ENCODE measurements around the gene CCDC154. TPM values are rescaled to one million over a fixed set of nuclear protein-coding genes. Genes with fewer than 3 reads are reported as not detected.
A peak's percentile ranks its signal among the peaks of the same experiment; 100 is the strongest.

CCDC154 gene
- total and polyA plus RNA-seq, 10 of the 15 experiments (the other 5 are each of a cell fraction or from before 2014, with no cell fraction given), result 0.06 to 0.26 (median 0.25) TPM; not detected in 7

DNA sequence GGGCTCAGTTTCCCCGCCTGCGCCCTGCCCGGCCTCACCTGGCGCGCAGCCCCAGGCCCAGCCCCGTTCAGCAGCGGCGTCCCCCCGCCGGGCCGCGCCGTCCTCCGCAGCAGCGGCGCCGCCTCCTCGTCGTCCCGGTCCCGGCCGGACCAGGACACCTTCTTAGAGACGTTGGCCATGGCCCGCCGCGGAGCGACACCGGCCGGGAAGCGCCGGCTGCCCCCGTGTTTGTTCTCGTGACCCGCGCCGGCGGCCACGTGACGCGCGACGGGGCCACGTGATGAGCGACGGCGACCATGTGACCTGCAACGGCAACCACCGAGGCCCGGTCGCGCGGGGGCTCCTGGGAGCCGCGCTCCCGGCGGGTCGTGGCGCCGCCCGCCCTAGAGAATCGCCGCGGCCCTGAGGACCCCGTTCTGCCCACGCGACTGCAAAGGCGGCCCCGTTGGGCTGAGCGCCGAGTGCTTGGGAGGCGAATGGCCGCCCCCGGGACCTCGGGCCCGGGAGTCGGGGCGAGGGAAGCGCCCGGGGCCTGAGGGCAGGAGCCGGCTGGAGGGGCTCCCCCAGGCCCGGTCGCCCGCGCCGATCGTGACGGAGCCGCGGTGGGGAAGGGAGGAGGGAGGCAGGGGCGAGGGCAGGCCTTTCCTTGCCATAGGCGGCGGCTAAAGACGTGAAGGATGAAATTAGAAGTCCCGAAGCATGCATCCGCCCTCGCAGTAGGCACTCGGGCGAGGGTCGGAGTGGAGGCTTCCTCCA lies 30.6 kb upstream of the CCDC154 start, which contains the start of gene CLCN7 (continued):
- peak; percentile 99 for TF ChIP-seq RAD51 (IDR thresholded peaks at IDR 0.05)
- peak; percentile 84 for TF ChIP-seq POLR2AphosphoS5 (IDR thresholded peaks at IDR 0.05; ENCODE audit: low read length)
- no peak for TF ChIP-seq MTA2 (IDR thresholded peaks at IDR 0.05; ENCODE audit: low read depth)

DNA sequence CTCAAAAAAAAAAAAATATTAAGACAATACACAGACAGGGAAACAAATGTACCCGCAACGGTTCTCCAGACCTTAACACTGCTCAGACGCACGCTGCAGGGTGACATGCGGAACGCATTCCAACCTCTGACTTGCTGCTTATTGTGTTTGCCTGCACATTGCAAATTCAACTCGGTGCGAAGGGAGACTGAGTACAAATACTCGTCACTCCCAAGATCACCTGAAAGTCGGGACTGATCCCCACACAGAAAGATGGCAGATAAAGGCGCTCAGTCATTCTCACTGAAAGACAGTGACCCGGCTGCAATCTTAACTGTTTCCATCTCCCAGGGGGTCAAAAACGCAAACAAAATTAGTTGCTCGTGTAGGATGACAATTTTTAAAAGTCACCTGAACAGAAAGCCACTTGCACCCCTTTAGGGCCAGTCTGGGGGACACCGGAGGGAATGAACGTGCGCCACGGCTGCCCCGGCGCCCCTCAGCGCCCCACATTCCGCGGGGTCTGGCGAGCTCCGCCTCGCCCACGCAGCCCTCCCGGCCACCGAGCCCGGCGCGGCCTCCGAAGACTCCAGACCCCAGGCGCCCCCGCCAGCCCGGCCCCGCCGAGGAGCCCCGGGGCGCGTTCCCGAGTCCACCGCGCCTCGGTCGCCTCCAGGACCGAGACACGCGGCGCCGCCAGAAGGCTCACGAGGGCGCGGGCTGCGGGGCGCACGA lies 29.9 kb upstream of the CCDC154 start:
- ChIA-PET SMC1A (ENCODE audit: uncharacterized antibody, unreplicated experiment) (no interaction called here), POLR2A (no interaction called here), RAD21 (ENCODE audit: unreplicated experiment) (no interaction called here), CTCF (no interaction called here)
- 19% methylated on average over 48 of the region's 57 CpGs for WGBS (ENCODE audit: insufficient coverage, insufficient replicate concordance, low lambda C conversion rate, missing lambda C conversion rate)
- Histone ChIP-seq H3K4me2 (ENCODE audit: control insufficient read depth, insufficient read depth) (peak overlapping the region; percentile 96), H3K9ac (ENCODE audit: control insufficient read depth, insufficient read depth, low read length) (peak overlapping the region; percentile 85), H4K20me1 (ENCODE audit: control insufficient read depth, insufficient read depth) (no peaks in the 10 kb centered on the region), H3K27me3 (replicated peaks in 1 of 2; ENCODE audit: control insufficient read depth in 2 of 2, insufficient read depth in 2 of 2, low read length in 1 of 2) (no peaks in the 10 kb centered on the region), H3K36me3 (ENCODE audit: control insufficient read depth in 2 of 2, insufficient read depth in 2 of 2, low read length in 1 of 2) (no peaks in the 10 kb centered on the region), H3K27ac (ENCODE audit: control insufficient read depth, insufficient read depth) (peak overlapping the region; percentile 96), H3K9me3 (replicated peaks; ENCODE audit: control insufficient read depth, insufficient read depth, low read length) (no peaks in the 10 kb centered on the region), H3K4me3 (peak overlapping the region; percentile 93), H3K4me1 (ENCODE audit: control insufficient read depth, insufficient read depth, low read length) (peaks cover 20% of the 10 kb centered on the region), H3K79me2 (ENCODE audit: control insufficient read depth, insufficient read depth, low read length) (peaks cover 46% of the 10 kb centered on the region), H2AFZ (ENCODE audit: control insufficient read depth, low read depth, low read length) (peak overlapping the region; percentile 80)
- no peak for DNase-seq (ENCODE audit: low read depth, low spot score)
- no peak for FAIRE-seq
- TSS peak; percentile 51 for BruUV-seq (replicated peaks)
- in situ Hi-C loops (cut with MboI), result no loop called here
- intact Hi-C loops (cut with micrococcal nuclease; ENCODE audit: unreplicated experiment), result loop anchor here (5.0 kb wide), 1 partner anchor 52 kb away; the partner anchor contains the start of gene UQCC4
- no peak for TF ChIP-seq CHD4 (IDR thresholded peaks at IDR 0.05)
- TF ChIP-seq, protein P1, sequence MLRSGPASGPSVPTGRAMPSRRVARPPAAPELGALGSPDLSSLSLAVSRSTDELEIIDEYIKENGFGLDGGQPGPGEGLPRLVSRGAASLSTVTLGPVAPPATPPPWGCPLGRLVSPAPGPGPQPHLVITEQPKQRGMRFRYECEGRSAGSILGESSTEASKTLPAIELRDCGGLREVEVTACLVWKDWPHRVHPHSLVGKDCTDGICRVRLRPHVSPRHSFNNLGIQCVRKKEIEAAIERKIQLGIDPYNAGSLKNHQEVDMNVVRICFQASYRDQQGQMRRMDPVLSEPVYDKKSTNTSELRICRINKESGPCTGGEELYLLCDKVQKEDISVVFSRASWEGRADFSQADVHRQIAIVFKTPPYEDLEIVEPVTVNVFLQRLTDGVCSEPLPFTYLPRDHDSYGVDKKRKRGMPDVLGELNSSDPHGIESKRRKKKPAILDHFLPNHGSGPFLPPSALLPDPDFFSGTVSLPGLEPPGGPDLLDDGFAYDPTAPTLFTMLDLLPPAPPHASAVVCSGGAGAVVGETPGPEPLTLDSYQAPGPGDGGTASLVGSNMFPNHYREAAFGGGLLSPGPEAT (IDR thresholded peaks at IDR 0.05; ENCODE audit: low read depth), result no peak
- no peak for ATAC-seq

Data from GM12878 (cell line).